Naive B cell (primary cell): ENCODE measurements around the gene ALKBH8. TPM values are rescaled to one million over a fixed set of nuclear protein-coding genes. Genes with fewer than 3 reads are reported as not detected.
"Not testable (repeated sequence)": the region's sequence is repeated elsewhere in the genome, so short reads cannot be mapped to it uniquely, and the experiment has no call there.

ENCODE experiments used
- ATAC-seq, 2 donors: fragments of 150-1000 bp; cut with Tn5 transposase; 2 replicates each; pipeline ENCODE4 v1.10.0; 2021; ENCODE audit warnings: low read depth in 2 of 2, mild to moderate bottlenecking in 2 of 2, moderate library complexity in 2 of 2
- DNase-seq: peaks from one replicate; pipeline ENCODE4 v3.0.0; 2022
- H3K27ac Mint-ChIP-seq, 6 donors: one replicate each; pipeline ENCODE4 v1.8.0; 2020 to 2022; ENCODE audit warnings: mild to moderate bottlenecking in 6 of 6, mixed read lengths in 6 of 6, moderate library complexity in 5 of 6, inconsistent platforms in 2 of 6
- H3K27me3 Mint-ChIP-seq, 3 donors: one replicate each; pipeline ENCODE4 v1.8.0; 2021 to 2022; ENCODE audit warnings: mixed read lengths in 3 of 3, mild to moderate bottlenecking in 1 of 3
- H3K36me3 Mint-ChIP-seq, 2 donors: one replicate each; pipeline ENCODE4 v1.8.0; 2020 to 2022; ENCODE audit warnings: mixed read lengths in 2 of 2, inconsistent platforms in 1 of 2, mild to moderate bottlenecking in 1 of 2
- H3K4me1 Mint-ChIP-seq, 3 donors: one replicate each; pipeline ENCODE4 v1.8.0; 2020 to 2022; ENCODE audit warnings: mixed read lengths in 3 of 3, inconsistent platforms in 1 of 3, mild to moderate bottlenecking in 1 of 3, moderate library complexity in 1 of 3
- H3K4me3 Mint-ChIP-seq, 8 donors: one replicate each; pipeline ENCODE4 v1.8.0; 2020 to 2022; ENCODE audit warnings: mild to moderate bottlenecking in 8 of 8, mixed read lengths in 8 of 8, moderate library complexity in 8 of 8, inconsistent platforms in 2 of 8
- H3K9me3 Mint-ChIP-seq, 7 donors: one replicate each; pipeline ENCODE4 v1.8.0; 2020 to 2022; ENCODE audit warnings: mixed read lengths in 7 of 7, mild to moderate bottlenecking in 5 of 7, inconsistent platforms in 2 of 7, moderate library complexity in 1 of 7
- polyA plus RNA-seq, 6 donors: library from polyadenylated mRNA; unstranded; fragments of 300-500 nt; fragmentation: Illumina TruSeq; gene quantifications; one replicate each; pipeline ENCODE4 v1.2.3, GENCODE V29; 2021; ENCODE audit warnings: low read depth in 6 of 6

Gene ALKBH8
- polyA plus RNA-seq, 6 donors from 2014 or later, result 3.8 to 13.0 (median 8.7) TPM

DNA sequence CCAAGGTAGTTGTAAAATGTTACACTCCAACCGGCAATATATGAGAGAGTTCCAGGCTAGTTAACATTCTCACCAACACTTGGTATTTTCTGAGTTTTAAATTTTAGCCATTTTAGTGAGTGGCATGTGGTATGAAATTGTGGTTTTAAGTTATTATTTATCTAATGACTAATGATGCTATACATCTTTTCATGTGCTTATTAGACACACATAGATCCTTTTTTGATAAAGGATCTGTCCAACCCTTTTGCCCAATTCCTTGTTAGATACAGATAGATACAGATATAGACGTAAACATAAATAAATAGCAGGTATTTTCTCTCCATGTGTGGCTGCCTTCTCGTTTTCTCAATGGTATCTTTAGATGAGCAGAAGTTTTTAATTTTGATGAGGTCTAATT, 39.3 kb downstream of the ALKBH8 start:
- DNase-seq (no peak), ATAC-seq (no peak)
- Mint-ChIP-seq H3K9me3 (peaks cover 0 to 6% (median 0%) of the 10 kb centered on the region in 7 donors), H3K27ac (no peak overlapping the region), H3K36me3 (peaks cover 13 to 38% of the 10 kb centered on the region in 2 donors), H3K4me1 (no peaks in the 10 kb centered on the region), H3K4me3 (no peak overlapping the region), H3K27me3 (no peaks in the 10 kb centered on the region)

DNA sequence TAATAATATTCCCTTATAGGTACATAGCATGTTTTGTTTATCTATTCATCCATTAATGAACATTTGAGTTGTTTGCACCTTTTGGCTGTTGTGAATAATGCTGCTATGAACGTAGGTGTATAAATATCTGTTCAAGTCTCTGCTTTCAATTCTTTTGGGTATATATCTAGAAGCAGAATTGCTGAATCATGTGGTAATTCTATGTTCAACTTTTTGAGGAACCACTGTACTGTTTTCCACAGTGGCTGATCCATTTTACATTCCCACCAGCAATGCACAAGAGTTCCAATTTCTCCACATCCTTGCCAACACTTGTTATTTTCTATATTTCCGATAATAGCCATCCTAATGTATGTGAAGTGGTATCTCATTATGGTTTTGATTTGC, 56.7 kb downstream of the ALKBH8 start:
- DNase-seq (no peak), ATAC-seq (no peak)
- H3K36me3 Mint-ChIP-seq, result peaks cover 29 to 58% of the 10 kb centered on the region in 2 donors
- H3K4me3 Mint-ChIP-seq, result no peak overlapping the region
- no peaks in the 10 kb centered on the region for H3K27me3 Mint-ChIP-seq
- H3K27ac Mint-ChIP-seq, result peak overlapping the region in 2 of 6 donors; percentile 39 to 44
- no peaks in the 10 kb centered on the region for H3K4me1 Mint-ChIP-seq
- peaks cover 0 to 2% (median 0%) of the 10 kb centered on the region in 7 donors for H3K9me3 Mint-ChIP-seq

DNA sequence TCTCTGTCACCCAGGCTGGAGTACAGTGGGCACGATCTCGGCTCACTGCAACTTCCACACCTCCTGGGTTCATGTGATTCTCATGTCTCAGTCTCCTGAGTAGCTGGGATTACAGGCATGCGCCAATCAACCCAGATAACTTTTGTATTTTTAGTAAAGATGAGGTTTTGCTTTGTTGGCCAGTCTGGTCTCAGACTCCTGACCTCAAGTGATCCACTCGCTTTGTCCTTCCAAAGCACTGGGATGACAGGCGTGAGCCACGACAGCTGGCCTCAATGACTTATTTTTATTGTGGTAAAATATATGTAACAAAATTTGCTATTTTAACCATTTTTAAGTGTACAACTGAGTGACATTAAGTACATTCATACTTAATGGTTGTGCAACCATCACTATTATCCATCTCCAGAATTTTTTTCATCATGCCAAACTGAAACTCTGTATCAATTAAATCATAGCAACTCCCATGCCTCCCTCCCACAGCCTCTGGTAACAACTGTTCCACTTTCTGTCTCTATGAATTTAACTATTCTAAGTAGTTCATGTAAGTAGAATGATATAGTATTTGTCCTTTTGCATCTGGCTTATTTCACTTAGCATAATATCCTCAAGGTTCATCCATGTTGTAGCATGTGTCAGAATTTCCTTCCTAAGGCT, 57.2 kb downstream of the ALKBH8 start:
- no peak overlapping the region for H3K4me3 Mint-ChIP-seq
- DNase-seq, result no peak
- ATAC-seq, result no peak
- H3K27me3 Mint-ChIP-seq, result no peaks in the 10 kb centered on the region
- H3K4me1 Mint-ChIP-seq, result no peaks in the 10 kb centered on the region
- peaks cover 0 to 2% (median 0%) of the 10 kb centered on the region in 7 donors for H3K9me3 Mint-ChIP-seq
- H3K27ac Mint-ChIP-seq, result peak overlapping the region in 1 of 6 donors; percentile 39
- H3K36me3 Mint-ChIP-seq, result peaks cover 34 to 58% of the 10 kb centered on the region in 2 donors

- H3K9me3 Mint-ChIP-seq, result peaks cover 3 to 21% (median 15%) of the 10 kb centered on the region in 7 donors
- peak overlapping the region in 1 of 6 donors; percentile 59 for H3K27ac Mint-ChIP-seq
- H3K4me1 Mint-ChIP-seq, result no peaks in the 10 kb centered on the region
- no peak overlapping the region for H3K4me3 Mint-ChIP-seq
- H3K27me3 Mint-ChIP-seq, result no peaks in the 10 kb centered on the region
- no peak for DNase-seq
- no peak for ATAC-seq
- peaks cover 49 to 70% of the 10 kb centered on the region in 2 donors for H3K36me3 Mint-ChIP-seq
Observed at GRCh38 chr11:107505647-107506225, 59.8 kb downstream of the ALKBH8 start.

DNA sequence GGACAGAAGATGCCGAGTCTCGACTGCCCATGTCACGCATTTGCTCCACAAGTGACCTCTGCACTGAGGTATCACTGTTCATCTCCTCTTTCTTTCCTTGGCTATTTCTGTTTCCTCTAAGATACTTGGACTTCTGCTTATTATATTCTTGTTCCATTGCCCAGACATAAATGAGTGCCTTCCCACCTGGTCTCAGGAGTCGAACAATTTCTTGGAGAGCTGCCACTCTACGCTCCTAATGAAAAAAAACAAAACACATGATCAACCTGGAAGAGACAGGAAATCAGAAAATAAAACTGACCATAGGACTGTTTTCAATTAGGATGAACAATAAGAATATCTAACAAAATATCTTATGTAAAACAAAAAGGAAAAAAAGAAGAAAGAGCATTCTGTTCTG, 60.6 kb downstream of the ALKBH8 start:
- Mint-ChIP-seq H3K9me3 (peaks cover 3 to 21% (median 15%) of the 10 kb centered on the region in 7 donors), H3K4me1 (no peaks in the 10 kb centered on the region), H3K27me3 (no peaks in the 10 kb centered on the region), H3K4me3 (no peak overlapping the region), H3K27ac (no peak overlapping the region), H3K36me3 (peaks cover 42 to 63% of the 10 kb centered on the region in 2 donors)
- ATAC-seq (no peak), DNase-seq (no peak)

DNA sequence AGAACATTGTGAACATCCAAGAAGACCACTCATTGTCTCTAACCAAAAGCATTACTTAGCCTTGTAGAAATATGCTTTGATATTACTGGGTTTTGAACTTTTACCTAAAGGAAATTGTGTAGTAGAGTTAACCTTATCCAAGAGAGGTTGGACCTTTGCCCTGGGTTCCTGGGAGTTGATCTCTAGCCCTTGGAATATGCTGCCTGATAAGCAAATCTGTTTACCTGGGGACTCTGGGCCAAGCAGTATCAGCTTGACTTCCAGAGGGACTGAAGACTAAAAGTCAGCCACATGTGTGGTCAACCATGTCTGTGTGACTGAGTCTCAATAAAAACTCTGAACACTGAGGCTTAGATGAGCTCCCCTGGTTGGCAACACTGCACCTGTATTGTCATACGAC, 63.8 kb downstream of the ALKBH8 start:
- Mint-ChIP-seq H3K4me1 (no peaks in the 10 kb centered on the region), H3K27me3 (no peaks in the 10 kb centered on the region), H3K4me3 (no peak overlapping the region), H3K27ac (no peak overlapping the region), H3K9me3 (peaks cover 6 to 28% (median 16%) of the 10 kb centered on the region in 7 donors), H3K36me3 (peaks cover 47 to 52% of the 10 kb centered on the region in 2 donors)
- no peak for ATAC-seq
- no peak for DNase-seq

GRCh38 chr11:107497371-107497770, 68.2 kb downstream of the ALKBH8 start:
- H3K27ac Mint-ChIP-seq, DNase-seq, ATAC-seq, H3K4me1 Mint-ChIP-seq, H3K4me3 Mint-ChIP-seq: not testable (repeated sequence)
- Mint-ChIP-seq H3K9me3 (peaks cover 3 to 21% (median 11%) of the 10 kb centered on the region in 7 donors), H3K36me3 (peaks cover 14 to 20% of the 10 kb centered on the region in 2 donors), H3K27me3 (peaks cover 0 to 10% (median 0%) of the 10 kb centered on the region in 3 donors)

DNA sequence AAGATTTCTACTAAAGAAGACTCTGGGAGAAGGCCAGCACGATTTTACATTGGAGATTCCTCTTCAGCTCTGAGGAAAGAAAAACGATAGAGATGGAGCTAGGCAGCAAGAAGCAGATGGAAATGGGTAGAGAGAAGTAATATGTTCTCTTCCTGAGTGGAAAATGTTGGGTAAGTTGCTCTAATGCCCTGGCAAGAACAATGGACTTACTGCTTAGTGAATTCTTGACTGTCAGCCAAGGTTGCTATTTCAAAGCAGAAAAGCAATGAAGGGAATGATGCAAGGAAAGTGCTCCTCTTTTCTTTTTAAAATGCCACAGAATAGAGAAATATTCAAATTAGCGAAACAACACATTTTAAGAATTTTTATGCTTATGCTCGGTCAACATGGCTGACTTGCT, 69.5 kb downstream of the ALKBH8 start:
- H3K36me3 Mint-ChIP-seq, result peaks cover 7% of the 10 kb centered on the region in 2 donors
- DNase-seq, result no peak
- peaks cover under 1 to 10% (median 3%) of the 10 kb centered on the region in 7 donors for H3K9me3 Mint-ChIP-seq
- peaks cover 0 to 10% (median 0%) of the 10 kb centered on the region in 3 donors for H3K27me3 Mint-ChIP-seq
- H3K27ac Mint-ChIP-seq, result no peak overlapping the region
- no peak for ATAC-seq
- H3K4me1 Mint-ChIP-seq, result no peaks in the 10 kb centered on the region
- H3K4me3 Mint-ChIP-seq, result no peak overlapping the region

- peaks cover 0 to 12% (median 3%) of the 10 kb centered on the region in 7 donors for H3K9me3 Mint-ChIP-seq
- peaks cover 6 to 7% of the 10 kb centered on the region in 2 donors for H3K36me3 Mint-ChIP-seq
- DNase-seq (no peak), ATAC-seq (no peak)
- no peak overlapping the region for H3K27ac Mint-ChIP-seq
- H3K27me3 Mint-ChIP-seq, result peaks cover 0 to 18% (median 6%) of the 10 kb centered on the region in 3 donors
- no peaks in the 10 kb centered on the region for H3K4me1 Mint-ChIP-seq
- no peak overlapping the region for H3K4me3 Mint-ChIP-seq
Observed at GRCh38 chr11:107494055-107494454, 71.5 kb downstream of the ALKBH8 start.

- Mint-ChIP-seq H3K9me3 (peaks cover 4 to 12% (median 6%) of the 10 kb centered on the region in 7 donors), H3K4me1 (no peaks in the 10 kb centered on the region), H3K27me3 (peaks cover 6 to 22% (median 9%) of the 10 kb centered on the region in 3 donors), H3K27ac (peak overlapping the region in 1 of 6 donors; percentile 17), H3K4me3 (no peak overlapping the region), H3K36me3 (peaks cover 6% of the 10 kb centered on the region in 2 donors)
- no peak for ATAC-seq
- no peak for DNase-seq
Observed at GRCh38 chr11:107493117-107493516, 72.4 kb downstream of the ALKBH8 start.

DNA sequence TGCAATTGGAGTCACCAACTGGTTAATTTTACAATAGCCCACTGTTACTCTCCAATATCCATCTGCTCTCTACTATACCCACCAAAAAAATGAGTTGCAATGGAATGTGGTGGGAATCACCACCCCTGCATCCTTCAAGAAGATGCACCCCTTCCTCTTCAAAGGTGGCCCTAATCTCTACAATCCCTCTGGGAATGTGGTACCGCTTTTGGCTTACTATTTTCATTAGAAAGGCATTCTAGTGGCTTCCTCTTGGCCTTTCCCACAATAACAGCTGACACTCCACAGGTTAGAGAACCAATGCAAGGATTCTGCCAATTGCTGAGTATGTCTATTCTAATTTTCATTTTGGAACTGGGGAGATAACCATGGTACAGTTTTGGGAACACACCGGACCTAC, 74.7 kb downstream of the ALKBH8 start:
- Mint-ChIP-seq H3K36me3 (no peaks in the 10 kb centered on the region), H3K27ac (no peak overlapping the region), H3K4me1 (no peaks in the 10 kb centered on the region), H3K9me3 (peaks cover 0 to 5% (median 4%) of the 10 kb centered on the region in 7 donors), H3K27me3 (peaks cover 6 to 22% (median 9%) of the 10 kb centered on the region in 3 donors), H3K4me3 (no peak overlapping the region)
- DNase-seq, result no peak
- ATAC-seq, result no peak

GRCh38 chr11:107482234-107482633, 83.3 kb downstream of the ALKBH8 start:
- Mint-ChIP-seq H3K27ac (no peak overlapping the region), H3K4me1 (no peaks in the 10 kb centered on the region), H3K9me3 (peaks cover 0 to 4% (median 0%) of the 10 kb centered on the region in 7 donors), H3K27me3 (peaks cover 14 to 31% (median 18%) of the 10 kb centered on the region in 3 donors), H3K4me3 (no peak overlapping the region), H3K36me3 (no peaks in the 10 kb centered on the region)
- no peak for ATAC-seq
- no peak for DNase-seq

DNA sequence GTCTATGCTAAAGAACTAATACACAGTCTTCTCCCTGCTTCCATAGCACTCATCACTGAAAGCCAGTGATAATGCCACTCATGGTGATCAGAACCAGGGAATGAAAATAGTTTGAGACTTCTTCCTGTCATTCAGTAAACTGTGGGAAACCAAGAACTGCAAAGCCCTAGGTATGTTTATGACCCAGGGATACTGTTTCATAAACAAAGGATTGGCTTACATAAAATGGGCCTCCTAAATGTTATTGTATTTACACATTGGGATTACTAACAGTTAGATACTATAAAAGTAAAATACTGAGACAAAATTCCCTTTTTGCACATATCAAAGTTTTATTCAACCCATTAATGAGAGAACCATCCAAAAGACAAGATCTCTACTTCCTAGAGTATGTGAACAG, 86.6 kb downstream of the ALKBH8 start:
- Mint-ChIP-seq H3K27me3 (peaks cover 27 to 50% (median 41%) of the 10 kb centered on the region in 3 donors), H3K4me3 (no peak overlapping the region), H3K27ac (no peak overlapping the region), H3K9me3 (no peaks in the 10 kb centered on the region), H3K36me3 (no peaks in the 10 kb centered on the region), H3K4me1 (no peaks in the 10 kb centered on the region)
- ATAC-seq (no peak), DNase-seq (no peak)

DNA sequence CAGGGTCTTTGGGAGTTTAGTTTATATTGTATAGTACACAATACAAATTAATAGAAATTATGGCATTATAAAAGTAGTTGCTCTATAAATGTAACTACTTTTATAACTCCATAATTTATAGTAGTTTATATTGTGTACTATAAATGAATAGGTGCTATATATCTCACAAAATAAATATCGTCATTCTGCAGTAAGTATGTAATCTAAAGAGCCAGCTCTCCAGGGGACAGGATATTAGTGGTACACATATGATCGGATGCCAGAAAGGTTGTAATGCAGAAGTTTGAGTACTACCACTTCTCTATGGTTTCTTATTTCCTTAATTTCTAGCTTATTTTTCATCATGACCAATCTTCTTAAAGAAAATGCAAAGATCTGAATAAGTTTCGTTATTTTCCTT, 87.7 kb downstream of the ALKBH8 start:
- ATAC-seq (no peak), DNase-seq (no peak)
- Mint-ChIP-seq H3K4me3 (no peak overlapping the region), H3K27me3 (peaks cover 30 to 59% (median 50%) of the 10 kb centered on the region in 3 donors), H3K9me3 (no peaks in the 10 kb centered on the region), H3K36me3 (no peaks in the 10 kb centered on the region), H3K4me1 (no peaks in the 10 kb centered on the region), H3K27ac (no peak overlapping the region)
